Stimulated activated CD8-positive, alpha-beta memory T cell treated with anti-CD3 and anti-CD28 coated beads, Interleukin-7, amount 100 ng/mL, for 1 hour (primary cell): ENCODE results near the gene OSBP.
"Not testable (repeated sequence)": the region's sequence is repeated elsewhere in the genome, so short reads cannot be mapped to it uniquely, and the experiment has no call there.

ENCODE experiments used
- DNase-seq, 2 donors: peaks; one replicate each; pipeline ENCODE4 v3.0.0-alpha.2; 2020; ENCODE audit warnings: low read depth in 2 of 2

OSBP gene, protein sequence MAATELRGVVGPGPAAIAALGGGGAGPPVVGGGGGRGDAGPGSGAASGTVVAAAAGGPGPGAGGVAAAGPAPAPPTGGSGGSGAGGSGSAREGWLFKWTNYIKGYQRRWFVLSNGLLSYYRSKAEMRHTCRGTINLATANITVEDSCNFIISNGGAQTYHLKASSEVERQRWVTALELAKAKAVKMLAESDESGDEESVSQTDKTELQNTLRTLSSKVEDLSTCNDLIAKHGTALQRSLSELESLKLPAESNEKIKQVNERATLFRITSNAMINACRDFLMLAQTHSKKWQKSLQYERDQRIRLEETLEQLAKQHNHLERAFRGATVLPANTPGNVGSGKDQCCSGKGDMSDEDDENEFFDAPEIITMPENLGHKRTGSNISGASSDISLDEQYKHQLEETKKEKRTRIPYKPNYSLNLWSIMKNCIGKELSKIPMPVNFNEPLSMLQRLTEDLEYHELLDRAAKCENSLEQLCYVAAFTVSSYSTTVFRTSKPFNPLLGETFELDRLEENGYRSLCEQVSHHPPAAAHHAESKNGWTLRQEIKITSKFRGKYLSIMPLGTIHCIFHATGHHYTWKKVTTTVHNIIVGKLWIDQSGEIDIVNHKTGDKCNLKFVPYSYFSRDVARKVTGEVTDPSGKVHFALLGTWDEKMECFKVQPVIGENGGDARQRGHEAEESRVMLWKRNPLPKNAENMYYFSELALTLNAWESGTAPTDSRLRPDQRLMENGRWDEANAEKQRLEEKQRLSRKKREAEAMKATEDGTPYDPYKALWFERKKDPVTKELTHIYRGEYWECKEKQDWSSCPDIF

DNA sequence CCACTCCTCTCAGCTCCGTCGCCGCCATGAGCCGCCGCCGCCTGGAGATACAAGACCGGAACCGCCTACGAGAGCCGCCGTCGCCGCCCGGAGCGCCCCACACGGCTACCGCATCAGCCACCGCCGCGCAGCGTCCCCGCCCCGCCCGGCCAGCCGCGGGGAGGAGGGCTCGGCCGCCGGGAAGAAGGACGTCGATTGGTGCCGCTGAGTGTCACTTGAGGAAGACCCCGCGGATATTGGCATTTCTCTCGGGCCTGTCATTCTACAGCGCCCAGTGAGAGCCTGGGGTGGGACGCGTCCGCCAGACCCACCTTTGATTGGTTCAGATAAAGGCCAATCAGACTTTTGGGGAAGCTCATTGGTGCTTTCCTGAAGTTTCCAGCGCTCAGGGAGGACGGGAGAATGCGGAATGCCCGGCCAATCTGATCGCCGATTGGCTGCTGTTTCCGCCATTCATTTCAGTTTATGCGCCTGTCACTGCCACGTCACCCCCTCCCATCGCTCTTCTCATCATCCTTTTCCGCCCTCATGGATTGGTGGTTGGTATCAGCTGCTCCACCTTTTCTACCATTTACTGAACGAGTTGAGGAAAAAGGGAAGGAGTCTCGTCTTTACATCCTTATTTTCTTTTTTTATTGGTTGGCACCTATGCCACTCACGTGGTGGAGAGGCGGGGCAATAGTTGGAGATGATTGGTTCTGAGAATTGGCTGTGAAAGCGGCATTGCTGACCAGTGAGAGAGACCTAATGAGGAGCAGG, at the start of gene OSBP:
TSS of gene OSBP (minus strand) at position 138 of the 759 bp plus-strand sequence. CDS start at position 28, 110 bp downstream.
- DNase-seq: peak; percentile 89 to 94

DNA sequence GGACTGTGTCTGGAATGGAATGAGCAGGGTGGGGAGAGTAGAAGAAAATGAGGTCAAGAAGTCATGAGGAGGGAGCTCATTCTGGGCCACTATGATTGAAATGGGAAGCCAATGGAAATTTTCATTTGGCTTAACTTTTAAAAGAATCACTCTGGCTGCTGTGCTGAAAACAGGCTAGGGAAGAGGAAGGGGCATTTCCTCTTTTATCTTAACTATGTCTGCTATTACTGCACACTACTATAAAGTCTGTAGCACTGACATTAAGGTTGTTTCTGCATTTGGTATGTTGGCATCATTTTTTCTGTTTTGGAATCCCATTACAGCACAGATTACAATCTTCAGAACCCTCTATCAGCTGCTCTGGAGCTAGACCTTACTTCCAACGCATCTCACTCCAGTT, 45.0 kb upstream of the OSBP start:
- no peak for DNase-seq

DNA sequence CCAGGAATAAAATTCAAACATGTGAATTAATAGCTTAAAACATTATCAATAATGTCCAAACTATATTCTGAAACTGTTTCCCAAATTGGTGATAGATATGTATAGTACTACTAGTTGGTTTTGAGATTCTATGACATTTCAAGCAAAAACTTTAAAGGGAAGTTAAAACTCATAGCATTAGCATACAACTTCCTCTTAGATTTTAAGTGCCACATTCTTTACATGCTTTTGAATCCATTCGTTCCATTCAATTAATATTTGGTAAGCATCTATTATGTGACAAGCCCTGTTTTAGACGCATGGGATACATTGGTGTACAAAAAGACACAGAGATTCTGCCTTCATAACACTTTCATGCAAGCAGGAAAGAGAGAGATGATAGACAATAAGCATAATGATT, 44.4 kb upstream of the OSBP start:
- no peak for DNase-seq

DNA sequence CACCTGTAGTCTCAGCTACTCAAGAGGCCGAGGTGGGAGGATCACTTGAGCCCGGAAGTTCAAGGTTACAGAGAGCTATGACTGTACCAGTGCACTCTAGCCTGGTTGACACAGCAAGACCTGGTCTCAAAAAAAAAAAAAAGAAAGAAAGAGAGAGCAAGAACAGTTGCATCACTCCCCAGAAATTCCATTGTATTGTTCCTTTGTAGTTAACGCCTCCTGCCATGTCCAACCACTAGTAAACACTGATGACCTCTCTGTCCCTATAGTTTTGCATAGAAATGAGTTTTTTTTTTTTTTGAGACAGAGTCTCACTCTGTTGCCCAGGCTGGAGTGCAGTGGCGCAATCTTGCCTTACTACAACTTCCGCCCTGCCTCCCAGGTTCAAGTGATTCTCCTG, 42.5 kb upstream of the OSBP start:
- no peak for DNase-seq

DNA sequence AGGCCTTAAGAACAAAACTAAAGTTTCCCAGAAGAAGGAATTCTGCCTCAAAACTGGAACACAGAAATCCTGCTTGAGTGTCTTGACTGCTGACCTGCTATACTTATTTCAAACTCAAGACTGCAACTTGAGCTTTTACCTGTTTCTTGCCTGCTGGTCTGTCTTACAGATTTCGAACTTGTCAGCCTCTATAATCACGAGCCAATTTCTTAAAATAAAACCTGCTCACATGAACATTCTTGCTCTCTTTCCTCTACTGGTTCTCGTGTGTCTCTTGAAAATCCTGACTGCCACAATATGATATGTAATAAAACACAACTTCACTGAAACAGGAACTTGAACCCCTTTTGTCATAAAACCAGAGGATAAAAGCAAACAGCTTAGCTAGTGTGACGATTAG, 39.3 kb upstream of the OSBP start:
- no peak for DNase-seq

DNA sequence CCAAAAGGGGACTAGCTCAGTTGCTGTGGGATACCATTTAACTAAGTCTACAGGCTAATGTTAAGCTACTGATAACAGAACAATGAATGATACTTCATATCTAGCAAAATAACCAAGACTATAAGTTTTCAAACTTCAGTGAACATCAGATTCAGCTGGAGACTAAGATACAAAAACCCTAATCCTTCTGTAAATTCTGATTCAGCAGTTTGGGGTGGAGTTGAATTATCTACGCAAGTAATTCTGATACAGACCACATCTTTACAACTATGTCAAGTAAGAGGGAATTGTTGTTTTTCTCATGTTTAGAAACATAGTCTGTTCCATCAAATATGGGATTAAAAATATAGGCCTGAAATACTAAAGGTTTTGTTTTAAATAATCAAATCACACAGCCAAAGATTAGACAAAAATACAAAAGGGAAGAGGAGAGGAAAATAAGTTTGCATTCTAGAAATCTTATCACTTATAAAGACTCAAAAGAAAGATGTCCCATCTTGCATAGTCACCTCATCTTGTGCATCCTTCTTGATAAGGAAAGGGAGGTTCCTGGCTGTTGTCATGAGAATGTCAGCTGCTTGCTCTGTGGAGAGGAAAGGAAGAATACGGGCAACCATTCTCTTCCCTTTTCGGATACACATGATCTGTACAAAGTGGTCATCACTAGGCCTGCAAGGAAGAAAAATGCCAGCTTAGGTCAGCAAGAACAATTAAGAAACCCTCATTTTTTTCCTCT, 31.8 kb upstream of the OSBP start:
- DNase-seq: no peak

DNA sequence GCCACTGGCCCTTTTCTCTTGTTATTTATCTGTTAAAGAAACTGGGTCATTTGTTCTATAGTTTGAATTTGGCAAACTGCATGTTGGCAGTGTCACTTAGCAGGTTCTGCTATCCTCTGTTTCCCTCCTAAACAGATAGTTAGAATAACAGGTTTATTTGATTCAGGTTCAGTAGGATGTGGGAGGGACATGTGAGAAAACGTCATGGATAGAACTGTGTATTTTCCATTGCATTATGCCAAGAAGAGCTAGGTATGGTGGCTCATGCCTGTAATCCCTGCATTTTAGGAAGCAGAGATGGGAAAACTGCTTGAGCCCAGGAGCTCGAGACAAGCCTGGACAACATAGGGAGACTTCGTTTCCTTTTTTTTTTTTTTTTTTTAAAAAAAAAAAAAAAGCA, 29.0 kb upstream of the OSBP start:
- DNase-seq: no peak

DNA sequence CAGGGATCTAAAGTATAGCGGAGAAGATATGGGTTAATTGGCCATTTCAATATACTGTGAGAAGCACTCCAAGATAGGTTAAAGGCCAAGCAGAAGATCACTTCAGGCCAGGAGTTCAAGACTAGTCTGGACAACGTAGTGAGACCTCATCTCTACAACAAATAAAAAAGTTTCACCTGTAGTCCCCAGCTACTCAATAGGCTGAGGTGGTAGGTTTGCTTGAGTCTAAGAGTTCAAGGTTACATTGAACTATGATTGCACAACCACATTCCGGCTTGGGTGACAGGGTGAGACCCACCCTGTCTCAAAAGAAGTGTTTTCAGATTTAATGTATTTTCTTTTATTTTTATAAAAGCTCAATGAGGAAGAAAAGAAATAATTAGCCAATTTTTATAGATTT, 27.8 kb upstream of the OSBP start:
- DNase-seq: no peak

DNA sequence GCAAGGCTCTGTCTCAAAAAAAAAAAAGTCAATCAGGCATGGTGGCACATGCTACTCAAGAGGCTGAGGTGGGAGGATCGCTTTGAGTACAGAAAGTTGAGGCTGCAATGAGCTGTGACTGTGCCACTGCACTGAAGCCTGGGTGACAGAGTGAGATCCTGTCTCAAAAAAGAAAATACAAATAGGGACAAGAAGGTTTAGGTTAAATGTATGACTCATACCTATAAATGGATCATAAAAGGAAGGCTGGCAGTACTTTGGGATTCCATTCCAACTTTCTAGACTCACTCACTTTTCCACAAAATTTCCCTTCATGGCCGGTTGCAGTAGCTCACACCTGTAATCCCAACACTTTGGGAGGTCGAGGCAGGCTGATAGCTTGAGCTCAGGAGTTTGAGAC, 25.6 kb upstream of the OSBP start:
- DNase-seq: no peak

DNA sequence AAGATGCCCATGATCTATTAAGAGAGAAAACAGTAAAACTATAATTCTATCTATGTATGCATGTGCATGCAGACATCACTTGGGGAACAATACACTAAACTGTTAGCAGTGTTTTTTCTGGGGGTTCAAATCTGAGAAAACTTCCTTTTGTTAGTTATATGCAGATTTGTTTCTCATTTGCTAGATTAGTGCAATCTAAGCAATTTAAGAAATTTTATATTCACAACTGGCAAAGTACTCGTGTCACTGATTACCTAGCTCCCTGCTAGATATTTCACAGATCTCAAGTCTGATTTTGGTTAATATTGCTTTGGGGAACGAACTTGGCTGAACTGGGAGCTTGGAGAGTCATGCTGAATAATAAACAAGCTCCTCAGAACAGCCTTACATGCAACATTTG, 14.9 kb upstream of the OSBP start:
- no peak for DNase-seq

DNA sequence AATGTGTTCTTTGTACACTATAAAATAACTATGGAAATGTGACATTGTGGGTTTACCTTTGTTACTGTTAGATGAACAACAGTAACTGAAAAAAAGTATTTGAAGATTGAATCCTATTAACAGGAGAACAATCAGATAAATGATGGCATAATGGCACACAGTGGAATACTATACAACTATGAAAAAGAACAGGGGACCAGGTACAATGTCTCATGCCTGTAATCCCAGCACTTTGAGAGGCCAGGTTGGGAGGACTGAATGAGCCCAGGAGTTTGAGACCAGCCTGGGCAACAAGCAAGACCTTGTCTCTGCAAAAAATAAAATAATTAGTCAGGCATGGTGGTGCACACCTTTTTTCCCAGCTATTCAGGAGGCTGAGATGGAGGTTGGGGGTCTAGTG, 14.4 kb upstream of the OSBP start:
- no peak for DNase-seq

DNA sequence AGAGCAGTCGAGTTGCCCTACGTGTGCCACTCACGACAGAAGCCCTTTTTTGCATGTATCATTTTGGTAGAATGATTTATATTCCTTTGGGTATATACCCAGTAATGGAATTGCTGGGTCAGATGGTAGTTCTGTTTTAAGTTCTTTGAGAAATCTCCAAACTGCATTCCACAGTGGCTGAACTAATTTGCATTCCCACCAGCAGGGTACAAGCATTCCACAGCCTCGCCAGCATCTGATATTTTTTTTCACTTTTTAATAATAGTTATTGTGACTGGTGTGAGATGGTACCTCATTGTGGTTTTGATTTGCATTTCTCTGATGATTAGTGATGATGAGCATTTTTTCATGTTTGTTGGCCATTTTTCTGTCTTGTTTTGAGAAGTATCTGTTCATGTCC, 11.4 kb upstream of the OSBP start:
- DNase-seq: not testable (repeated sequence)

DNA sequence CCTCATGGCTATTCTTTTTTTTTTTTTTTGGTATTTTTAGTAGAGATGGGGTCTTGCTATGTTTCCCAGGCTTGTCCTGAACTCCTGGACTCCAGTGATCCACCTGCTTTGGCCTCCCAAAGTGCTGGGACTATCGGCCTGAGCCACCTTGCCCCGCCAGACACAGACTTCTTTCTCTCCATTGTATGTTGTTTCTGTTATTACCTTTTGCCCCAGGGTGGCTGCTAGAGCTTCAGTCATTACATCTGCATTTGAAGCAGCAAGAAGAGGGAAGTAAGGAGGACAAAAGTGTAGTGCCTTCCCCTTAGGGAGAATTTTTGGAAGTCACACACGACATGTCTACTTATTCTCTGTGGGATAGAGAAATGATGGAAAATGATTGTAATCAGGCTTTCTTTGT, 10.1 kb upstream of the OSBP start:
- no peak for DNase-seq

DNA sequence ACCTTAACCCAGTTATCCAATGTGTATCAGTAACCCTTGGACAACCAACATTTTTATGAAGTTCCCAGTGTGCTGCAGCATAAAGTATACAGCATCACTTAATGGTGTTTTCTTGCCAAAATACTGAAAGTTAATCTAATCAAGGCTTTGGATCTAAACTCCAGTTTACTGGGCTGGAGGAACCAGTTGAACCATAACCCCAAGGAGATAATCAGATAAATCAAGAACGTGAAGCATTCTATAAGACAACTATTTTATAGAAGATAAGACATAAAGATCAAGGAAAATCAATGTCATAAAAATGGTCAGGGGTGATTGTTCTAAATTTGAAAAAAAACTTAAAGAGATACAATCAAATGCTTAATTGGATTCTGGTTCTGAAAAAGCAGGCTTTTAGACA, 2.3 kb upstream of the OSBP start:
- DNase-seq: no peak

DNA sequence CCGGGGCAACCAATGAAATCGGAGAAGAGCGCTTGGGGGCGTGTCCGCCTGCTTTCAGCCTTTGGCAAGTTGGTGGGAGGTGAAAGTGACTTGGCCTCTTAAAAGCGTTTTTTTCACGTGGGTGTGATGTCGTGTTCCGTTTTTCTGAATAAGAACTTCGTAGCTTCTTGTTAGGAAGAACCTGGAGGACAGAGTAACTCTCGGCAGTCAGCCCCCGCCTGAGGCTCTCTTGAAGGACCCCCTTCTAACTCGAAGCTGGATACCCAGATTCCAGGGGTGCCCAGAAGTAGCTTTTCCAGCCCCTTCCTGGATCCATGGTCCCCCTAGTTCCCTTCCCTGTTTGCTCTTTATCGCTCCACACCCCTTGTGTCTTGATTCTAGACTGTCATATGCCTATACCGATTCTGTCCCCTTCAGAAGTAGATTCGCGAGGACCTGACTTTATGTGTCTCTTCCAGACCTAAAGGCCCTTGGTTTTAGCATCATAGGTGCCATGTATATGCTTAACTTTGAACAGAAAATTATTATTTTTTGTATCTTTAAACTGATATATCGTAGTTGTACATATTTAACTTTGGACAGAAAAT, 915 bp upstream of the OSBP start:
- no peak for DNase-seq

DNA sequence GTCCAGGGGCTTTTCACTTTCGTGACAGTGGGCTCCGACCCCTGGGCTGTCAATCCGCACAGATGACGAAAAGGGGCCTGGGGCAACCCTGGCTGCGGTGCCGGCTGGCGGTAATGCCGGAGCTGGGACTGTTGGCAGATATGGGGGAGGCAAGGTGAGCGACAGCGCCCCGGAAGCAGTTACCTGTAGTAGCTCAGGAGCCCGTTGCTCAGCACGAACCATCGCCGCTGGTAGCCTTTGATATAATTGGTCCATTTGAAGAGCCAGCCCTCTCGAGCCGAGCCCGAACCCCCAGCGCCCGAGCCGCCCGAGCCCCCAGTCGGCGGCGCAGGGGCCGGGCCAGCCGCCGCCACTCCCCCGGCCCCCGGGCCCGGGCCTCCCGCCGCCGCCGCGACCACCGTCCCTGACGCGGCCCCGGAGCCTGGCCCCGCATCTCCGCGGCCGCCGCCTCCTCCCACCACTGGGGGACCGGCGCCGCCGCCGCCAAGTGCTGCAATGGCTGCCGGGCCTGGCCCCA, 396 bp downstream of the OSBP start:
- peak; percentile 17 to 32 for DNase-seq

DNA sequence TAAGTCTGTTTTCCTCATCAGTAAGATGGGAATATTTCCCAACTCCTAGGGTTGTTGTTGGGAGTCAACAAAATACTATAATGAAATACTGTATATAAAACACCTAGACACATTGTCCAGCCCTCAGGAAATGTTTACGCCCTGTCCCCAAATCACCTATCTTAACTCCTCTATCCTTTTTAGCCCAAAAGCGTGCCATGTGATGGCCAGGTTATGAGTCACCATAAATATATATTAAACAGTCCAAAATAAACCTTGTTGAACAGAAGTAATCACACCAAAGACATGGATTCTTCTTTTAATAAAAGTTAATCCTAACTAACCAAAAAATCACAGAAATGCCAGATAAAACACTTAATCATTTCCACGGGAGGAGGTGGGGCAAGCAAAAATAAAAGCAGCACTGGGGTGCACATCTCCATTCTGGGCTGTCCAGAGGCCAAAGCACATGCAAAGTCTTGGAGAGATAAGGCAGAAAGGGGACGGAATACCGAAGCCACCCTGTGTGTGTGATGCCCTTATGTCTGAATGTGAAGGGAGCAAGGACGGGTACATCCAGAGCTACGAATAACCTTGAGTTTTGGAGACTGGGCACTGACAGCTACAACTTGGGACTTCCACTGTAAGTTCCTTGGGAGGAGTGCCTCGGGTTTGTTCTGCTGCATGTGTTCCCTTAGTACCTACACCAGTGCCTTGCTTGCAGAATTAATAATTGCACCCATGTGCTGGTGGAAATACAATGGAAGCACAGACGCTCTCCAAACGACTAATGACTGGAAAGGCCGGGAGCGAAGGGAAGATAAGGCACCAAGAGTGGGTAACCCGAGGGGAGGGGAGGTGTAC, 1.1 kb downstream of the OSBP start:
- no peak for DNase-seq

DNA sequence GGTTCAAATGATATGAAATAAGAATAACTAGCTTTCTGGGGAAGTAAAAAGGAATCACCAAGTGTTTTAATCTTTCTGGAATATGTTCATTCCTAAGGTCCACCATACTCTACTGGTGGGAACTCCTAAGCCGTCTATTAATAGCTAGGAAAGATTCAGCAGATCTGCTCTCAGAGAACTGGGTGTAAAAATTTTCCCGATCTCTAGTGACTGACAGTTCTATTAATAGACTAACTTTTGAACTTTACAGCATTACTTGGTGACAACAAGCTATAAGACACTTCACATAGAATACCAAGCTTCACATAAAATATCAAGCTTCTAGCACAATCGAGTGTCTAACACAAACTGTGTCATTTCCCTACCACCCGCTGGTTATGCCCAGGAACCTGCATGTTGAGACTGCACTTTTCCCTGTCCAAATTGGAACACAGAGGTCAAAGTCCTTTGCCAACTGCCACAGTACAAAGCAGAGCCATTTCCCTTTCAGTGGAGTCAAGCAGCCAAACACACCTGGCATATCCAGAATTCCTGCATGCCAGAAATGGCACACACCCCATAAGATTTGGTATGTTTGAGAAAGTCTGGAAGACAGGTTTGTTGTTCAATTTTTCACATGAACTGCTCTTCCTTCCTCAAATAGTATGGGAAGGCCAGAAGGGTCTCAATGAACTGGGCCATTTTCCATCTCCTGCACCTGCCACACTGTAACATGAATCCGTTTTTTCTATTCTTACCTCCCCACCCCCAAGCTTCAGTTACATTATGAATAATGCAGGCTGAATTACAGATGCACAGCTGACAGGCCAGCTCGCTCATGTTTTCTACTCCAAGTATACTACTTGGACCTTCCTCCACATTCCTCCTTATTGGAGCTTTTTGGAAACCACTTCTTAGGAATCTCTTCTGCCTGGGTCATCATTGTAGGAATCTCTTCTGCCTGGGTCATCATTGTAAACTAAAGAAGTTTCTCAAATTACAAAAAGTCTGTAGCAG, 3.7 kb downstream of the OSBP start:
- DNase-seq: no peak

DNA sequence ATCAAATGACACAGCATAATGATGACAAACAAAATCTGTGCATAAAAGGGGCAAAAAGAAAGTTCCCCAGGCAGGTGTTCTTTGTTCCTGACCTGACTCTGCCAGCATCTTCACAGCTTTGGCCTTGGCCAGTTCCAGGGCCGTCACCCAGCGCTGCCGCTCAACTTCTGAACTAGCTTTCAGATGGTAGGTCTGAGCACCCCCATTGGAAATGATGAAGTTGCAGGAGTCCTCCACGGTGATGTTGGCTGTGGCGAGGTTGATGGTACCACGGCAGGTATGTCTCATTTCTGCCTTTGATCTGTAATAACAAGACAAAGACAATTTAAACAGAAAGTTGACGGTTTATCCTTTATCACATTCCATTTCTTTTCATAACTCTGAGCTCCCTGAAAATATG, 5.3 kb downstream of the OSBP start:
- DNase-seq: no peak
